D341Med (cell line): ENCODE measurements around the gene INAFM2.

Experiments used
- DNase-seq: peaks from one replicate; pipeline ENCODE4 v3.0.0; 2012; ENCODE audit warnings: low spot score

The INAFM2 gene

DNA sequence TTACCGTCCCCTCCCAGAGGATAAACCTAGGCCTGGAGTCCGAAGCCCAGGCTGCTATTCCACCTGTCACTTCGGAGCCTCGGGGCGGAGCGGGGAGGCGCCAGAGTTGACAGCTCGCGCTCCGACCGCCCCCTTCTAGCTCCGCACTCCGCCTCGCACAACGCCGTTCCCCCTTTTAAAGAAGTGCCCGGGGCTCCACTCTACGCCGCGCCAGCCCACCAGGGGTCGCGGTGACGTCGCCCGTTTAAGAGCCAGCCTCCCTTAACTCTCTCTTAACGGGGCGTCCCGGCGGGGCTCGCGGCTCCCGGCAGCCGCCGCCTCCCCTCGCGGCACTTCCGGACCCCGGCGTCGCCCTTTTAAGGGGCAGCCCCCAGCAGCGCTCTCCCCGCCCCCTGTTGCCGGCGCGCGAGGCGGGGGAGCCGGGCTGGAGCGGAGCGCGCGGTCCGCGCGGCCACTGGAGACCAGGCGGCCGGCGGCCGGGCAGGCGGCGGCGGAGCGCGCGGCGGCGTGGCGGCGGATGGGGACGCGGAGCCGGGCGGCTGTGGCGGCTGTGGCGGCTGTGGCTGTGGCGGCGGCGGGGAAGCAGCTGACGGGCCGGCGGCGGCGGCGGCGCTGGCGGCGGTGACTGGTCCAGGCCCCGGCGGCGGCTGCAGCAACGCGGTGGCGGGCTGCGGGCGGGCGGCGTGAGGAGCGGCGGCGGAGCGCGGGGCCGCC lies at the start of gene INAFM2:
TSS of gene INAFM2 (plus strand) at position 454 of the 714 bp plus-strand sequence. CDS start 364 bp downstream, outside the sequence.
- DNase-seq, result peak; percentile 98

DNA sequence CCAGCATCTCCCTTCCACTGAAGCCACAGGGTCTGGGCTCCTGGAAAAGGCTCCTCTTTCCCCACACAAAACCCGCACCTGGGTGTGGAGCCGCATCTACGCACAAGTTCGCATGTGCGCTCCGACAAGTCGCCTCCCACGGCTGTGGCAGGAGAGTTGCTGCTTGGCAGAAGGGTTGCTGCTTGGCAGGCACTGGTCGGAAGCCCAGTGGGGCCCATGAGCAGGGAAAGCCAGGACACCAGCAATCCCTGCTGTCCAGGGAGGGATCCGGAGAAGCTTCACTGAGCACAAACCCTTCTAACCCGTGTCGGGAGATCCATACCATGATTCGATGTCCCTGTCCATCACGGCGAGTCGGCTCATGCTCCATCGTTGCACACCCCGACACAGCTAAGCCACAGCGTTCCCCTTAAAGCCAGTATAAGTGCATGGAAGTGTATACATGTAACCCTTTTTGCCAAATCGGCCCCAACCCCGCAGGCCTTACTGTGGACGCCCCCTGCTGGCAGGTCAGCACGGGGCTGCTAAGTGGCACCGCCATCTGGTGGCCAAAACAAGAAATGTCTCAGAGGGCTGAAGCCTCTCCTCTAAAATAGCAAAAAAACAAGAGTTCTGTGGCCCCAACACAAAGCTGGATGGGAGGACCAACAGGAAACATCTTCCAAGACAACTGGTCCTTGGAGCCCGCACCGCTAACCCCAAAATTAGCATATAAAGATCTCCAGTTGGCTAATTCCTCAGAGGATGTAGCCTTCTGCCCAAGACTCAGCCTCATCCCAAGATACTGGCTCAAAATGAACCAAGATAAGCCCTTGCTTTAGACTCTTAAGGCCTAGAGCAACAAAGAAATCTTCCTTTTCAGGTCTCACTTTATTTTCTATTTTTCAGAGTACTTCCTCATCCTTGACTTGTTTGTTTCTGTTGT lies 48.9 kb upstream of the INAFM2 start:
- DNase-seq, result peak; percentile 88

DNA sequence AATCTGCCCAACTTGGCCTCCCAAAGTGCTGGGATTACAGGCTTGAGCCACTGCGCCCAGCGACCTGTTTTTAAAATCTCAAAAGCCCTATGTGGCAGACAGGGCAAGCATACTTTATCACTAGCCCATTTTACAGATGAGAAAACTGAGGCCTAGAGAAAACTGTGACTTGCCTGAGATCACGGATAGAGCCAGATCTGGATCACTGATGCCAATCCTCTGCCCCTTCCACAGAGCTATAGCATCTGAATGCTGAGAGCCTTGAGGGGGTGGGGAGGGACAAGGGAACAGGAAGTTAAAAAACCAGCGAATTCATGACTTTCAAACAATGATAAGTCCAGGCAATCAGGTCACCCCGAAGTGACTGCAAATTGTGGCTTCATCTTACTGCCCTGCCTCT lies 48.0 kb upstream of the INAFM2 start:
- no peak for DNase-seq

DNA sequence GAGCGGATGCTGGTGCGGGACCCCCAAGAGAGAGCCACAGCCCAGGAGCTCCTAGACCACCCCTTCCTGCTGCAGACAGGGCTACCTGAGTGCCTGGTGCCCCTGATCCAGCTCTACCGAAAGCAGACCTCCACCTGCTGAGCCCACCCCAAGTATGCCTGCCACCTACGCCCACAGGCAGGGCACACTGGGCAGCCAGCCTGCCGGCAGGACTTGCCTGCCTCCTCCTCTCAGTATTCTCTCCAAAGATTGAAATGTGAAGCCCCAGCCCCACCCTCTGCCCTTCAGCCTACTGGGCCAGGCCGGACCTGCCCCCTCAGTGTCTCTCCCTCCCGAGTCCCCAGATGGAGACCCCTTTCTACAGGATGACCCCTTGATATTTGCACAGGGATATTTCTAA lies 47.5 kb upstream of the INAFM2 start:
- DNase-seq, result no peak

DNA sequence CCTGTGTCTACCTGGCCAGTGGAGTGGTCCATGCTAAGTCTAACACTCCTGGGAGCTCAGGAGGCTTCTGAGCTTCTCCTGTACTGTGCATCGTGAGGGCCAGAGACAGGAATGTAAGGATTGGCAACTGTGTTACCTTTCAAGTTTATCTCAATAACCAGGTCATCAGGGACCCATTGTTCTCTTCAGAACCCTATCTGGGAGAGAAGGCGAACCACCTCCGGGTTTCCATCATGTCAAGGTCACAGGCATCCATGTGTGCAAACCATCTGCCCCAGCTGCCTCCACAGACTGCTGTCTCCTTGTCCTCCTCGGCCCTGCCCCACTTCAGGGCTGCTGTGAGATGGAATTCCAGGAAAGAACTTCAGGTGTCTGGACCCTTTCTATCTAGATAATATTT lies 46.6 kb upstream of the INAFM2 start:
- DNase-seq, result no peak

DNA sequence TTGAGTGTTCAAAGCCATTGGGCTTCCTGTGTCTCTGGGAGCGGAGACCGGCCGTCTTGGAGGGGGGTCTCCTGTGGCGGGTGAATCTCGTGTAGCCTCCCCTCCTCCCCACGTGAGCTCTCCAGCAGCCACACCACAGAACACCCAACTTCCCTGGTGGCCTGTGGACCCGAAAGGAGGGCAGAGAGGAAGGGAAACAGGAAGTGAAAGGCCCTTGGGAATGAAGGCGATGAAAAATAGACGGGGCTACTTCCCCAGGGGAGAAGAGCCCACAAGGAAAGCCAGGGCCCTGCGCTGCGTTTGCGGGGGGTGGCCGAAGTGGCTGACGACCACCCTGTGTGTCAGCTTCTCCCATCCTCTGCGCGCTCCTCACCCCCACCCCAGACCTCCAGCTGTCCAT lies 46.0 kb upstream of the INAFM2 start:
- no peak for DNase-seq

DNA sequence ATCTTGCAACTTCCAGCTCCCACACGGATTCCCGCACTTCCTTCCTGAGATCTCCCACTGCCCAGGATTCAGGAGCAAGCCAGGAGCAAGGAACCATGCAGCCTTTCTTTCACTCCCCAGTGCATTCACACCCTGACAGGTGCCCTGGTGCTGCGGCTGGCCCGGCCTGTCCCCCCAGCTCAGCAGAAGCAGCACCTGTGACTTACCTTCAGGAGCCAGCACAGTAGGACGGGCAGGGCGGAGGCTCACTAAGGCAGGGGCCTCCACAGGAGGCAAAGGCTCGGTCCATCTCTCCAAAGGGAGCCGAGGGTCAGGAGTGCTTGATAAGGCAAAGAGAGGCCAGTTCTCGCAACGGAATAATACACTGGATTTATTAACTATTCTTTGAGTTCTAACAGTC lies 45.5 kb upstream of the INAFM2 start:
- DNase-seq, result no peak

DNA sequence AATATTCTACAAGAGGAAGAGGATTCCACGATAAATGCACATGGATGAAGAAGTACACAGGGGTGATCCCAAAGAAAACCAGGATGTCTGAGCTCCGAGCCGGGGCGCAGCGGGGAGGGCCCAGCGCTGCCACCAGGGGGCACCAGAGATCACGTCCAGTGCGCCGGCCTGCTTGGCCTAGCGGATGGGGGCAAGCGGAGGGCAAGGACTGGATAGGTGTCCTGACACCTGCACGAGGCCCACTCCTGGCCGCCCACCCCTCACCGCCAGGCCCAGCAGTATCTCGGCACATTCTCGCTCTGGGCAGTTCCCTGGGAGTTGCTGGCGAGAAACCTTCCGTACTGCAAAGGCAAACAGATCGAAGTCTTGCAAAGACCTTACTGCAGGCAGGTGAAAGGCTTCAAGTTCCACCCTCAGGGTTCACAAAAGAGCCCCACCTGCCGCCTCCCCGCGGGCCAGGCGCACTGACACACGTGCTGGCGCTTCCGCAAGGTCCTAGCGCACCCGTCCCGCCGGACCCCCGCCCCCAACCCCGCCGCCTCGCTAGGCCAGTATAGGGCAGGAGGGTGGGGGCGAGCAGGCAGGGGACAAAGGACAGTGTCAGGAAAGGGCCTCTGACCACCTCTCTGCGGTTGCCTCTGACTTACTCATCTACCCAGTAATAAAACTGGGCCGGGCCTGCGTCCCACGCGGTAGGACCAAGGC lies 43.9 kb upstream of the INAFM2 start:
- DNase-seq, result peak; percentile 89

DNA sequence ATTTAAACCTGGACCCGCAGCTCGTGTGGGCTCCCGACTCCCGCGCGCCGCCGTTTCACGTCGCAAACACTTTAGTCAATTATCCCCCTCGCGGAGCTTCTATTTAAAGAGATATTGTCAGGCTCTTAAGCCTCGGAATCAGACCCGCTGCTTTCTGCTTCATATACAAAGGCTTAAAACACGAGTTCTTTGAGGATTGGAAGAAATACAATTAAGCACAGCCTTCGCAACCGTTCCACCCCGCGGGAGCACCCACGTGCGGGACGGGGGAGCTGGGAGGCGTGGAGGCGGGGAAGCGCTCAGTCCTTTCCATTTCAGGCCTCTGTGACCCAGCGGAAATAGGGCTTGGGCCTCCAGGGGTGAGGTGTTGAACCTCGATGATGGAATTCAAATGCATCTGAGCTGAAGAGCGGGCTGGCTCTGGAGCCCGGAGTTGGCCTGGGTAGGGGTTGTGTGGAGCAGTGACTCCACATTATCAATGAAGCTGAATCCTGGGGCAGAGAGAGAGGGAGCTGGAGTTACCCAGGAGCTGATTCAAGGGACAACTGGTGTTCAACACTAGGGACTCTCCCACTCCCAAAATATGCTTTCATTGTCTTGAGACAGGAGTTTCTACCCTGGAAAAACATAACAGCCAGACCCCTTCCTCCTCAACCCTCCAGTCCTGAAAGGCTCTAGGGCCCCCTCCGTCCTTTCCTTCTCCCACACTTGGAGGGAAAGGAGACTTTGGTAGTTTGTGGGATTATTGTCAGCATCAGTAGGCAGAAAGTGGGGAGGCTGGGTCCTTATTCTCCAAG lies 43.0 kb upstream of the INAFM2 start:
- no peak for DNase-seq

DNA sequence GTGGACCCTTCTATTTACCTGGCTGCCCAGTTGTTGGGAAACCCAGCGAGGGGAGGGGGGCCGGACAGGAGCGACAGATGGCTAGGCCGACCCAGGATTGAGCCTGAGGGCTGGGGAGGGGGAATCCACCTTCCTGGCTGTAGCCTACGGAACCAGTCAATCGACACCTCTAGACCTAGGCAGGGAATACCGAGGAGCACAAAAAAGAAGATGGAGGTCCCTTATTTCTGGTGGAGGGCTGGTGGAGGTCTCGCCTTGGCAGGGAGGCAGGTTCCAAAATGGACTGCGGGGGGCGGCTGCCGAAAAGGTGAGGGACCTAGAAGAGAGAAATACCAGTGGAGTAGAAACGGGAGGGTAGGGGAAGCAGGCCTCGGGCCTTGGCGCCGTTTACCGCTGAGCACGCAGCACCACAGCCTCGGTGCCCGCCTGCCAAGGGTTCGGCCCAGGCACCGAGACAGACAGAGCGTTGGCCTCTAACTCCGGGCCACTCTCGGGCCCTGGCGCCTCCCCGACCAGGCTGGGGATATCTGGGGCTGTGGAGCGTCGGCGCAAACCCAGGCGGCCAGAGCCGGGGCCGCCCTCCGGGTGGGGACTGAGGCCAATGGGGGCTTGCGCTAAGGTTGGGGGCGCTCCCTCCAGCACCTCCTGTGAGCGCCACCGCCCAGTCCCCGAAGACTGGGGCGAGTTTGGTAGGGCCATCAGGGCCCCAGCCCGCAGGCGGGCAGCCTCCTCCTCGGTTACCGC lies 42.3 kb upstream of the INAFM2 start:
- DNase-seq, result no peak

DNA sequence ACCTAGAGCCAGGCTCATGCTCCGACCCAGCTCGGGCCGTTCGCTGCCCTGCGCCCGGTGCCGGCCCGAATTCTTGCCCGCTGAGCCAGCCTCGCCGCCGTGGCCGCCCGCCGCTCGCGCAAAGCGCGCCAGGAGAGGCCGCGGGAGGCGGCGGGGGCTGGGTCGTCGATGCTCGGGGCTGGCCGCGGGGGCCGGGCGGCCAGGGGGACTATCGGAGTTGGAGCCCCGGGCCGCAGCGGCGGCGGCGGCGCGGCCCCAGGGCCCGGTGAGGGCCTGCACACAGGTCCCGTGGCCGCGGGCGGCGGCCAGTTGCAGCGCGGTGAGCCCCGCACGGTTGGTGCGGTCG lies 41.7 kb upstream of the INAFM2 start:
- no peak for DNase-seq

DNA sequence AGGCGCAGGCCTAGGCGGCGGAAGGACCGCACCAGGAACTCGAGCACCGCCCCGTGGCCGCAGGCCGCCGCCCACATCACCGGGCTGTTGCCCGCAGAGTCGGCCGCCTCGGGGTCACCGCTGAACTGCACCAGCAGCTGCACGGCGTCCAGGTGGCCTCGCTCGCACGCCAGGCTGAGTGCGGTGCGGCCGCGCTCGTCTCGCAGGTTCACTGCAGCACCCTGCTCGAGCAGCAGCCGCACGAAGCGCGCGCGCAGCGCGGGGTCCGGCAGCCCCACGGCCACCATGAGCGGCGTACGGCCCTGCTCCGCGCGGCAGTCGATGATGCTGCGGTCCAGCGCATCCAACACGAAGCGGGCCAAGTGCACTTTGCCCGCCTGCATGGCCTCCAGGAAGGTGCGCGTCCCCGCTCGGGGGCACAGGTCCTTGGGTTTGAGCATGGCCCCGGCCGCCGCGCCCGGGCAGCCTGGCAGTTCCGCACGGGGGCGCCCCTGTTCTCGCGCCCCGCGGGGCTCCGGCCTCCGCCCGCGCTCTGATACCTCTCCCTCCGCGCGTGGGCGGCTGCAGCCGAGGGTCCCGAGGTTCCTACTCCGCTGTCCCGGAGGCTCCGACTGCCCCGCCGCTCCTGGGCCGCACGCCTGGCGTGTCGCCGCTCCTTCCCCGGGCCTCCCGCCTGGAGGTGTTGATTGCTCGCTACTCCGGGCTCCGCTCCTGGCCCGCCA lies 41.2 kb upstream of the INAFM2 start:
- DNase-seq, result peak; percentile 89

DNA sequence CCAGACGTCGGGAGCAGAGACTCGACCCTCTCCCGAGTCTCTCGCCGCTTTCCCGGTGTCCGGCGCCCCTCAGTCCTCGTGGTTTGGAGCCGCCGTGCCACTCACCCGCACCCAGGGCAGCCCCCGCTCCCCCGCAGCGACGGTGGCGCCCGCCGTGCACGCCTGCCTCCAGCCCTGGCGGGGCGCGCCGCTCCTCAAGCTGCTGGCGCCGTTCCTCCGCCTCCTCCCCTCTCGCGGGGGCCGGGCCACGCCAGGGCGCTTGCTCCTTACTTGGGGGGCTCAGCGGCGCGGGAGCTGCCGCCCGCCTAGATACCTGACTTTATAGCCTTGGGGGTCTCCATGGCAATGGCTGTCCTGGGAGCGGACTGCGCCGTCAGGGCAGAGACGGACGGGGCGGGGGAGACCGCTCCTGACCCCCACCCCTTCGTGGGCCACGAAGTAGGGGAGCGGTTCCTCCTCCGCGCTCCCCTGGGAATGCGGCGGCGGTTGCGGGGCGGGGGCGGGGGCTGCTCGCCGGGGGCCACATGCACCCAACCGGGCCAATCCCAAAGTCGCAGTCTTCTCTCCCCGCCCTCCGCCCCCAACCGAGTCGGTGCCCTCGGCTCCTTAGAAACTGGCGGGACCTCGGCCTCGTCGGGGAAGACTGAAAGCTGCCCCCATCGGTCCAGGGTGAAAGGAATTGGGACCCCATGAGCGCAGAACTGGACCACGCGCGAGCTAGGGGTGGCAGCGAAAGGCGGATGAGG lies 40.5 kb upstream of the INAFM2 start, which contains the start of gene ANKRD63:
TSS of gene ANKRD63 (minus strand) at position 196 of the 746 bp plus-strand sequence. CDS start 478 bp downstream, outside the sequence.
- DNase-seq, result peak; percentile 88

DNA sequence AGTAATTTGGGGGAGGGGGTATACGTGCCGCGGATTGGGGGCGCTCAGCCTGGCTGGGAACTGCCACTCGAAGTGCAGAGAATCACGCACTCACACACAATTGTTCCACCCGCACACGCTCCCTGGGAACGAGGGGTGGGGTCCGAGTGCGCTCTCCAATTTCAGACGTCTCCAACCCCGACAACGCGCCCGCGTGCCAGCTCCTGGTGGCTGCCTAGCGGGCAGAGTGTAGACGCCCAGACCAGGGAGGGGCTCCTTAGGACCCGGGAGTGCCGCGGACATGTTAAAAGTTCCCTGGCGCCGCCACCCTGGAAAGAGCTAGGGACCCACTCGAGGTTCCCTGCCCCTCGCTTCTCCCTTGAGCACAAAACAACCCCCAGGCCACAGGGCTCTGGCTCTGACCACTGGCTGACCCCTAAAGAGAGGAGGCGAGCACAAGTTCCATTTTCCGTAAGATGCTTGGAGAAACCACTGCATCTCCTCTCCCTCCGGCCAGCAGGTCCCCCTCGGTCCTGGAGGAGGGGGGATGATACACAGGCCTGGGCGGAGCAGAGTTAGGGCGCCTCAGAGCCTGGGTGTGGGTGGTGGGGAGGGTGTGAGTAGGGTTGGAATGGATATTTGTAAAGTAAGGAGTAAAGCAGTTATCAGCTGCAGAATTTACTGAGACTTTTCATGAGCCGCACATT lies 39.7 kb upstream of the INAFM2 start:
- no peak for DNase-seq

DNA sequence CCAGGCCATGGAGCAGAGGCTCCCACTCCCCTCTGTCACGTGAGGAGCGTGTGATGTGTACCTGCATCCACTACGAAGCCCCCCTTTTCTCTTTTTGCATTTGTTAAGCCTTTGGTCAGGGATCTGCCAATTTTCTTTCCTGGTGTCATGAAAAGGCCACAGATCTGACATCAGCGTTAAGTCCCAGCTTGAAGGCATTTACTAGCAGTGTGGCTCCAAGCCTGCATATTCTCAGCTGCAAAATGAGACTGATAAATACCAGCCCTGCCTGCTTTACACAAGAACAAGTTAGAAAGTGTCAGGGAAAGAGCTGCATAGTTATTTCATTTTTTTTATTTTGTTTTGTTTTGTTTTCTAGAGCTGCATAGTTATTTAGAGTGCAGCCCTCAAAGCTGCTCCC lies 38.3 kb upstream of the INAFM2 start:
- no peak for DNase-seq

DNA sequence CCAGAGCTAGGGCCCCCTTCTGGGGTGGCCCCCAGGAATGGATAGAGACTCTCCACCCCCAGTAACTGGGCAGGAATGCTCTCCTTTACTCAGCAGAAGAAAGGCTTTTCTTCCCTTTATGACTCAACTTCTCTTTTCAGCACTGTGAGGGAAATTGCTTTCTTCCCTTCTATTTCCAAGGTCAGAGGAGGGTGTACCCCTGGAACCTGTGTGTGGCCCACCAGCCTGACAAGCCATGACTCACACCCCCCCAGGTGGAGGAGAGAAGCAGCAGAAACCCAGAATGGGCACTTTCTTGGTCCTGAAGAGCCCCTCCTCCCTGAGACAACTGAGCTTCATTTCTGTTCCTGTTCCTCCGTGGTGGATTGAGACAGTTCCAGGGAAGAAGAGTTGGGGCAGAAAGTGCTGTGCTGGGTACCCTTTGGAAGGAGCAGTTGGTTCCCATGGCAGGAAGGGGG lies 37.9 kb upstream of the INAFM2 start:
- DNase-seq, result no peak

DNA sequence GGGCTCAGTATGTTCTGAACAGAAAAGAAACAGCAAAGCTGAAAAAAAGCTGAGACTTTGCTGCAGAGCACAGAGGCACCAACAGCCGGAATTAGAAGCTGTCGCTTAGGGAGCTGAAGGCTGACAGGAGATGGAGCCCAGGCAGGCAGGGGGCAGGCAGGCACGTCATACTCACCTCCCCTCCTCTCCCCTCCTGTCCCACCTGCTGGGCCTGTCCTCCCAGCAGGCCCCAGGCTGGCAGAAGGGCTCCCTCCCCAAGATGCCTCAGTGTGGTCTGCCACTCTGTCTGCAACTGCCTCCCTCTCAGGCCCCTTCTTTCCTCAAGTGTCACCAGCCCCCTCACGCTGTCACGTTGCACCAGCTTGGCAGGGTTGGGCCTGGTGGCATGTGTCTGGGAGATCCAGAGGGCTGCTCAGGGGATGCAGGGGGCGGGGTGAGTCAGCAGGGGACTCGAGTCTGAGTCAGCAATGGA lies 37.4 kb upstream of the INAFM2 start:
- DNase-seq, result no peak

DNA sequence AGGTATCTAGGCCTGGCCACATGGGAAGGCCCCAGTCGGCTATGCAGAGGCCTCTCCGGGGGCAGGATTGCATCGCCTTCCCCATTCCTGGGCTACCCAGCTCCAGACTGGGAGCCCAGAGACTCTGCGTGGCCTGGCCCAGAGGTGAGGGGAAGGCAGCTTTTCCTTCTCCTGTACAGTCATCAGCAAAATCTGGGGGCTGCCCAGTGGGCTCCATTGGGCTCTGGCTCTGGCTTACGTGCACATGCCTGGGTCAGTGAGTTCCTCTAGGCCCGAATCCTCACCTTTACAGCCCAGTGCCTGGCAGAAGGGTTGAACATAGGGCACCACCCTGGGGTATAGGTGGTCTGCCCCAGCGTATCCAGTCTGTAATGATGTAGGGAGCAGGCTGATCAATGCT lies 36.7 kb upstream of the INAFM2 start:
- DNase-seq, result no peak

DNA sequence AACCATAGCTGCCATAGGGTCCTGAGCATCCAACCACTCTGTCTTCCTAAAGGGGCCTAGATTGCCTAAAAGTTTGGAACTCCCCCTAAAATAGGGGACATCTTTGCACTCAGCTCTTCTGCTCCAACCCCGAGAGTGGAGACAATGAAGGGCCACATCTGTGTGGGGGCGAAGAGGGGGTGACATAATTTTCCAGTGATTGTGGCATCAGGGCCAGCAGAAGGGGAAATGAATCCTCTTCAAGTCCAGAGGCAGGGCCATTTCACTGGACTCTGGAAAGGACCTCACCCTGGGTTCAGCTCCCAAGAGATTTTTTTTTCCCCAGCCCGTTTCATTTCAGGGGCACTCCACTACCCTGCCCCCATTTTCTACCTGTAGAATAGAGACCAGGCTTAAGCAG lies 36.0 kb upstream of the INAFM2 start:
- DNase-seq, result no peak
